Neural progenitor cell (in vitro differentiated cells): ENCODE measurements around the gene RNF145.

Source experiments
- CTCF ChIP-seq: fragments of 200-600 bp; sonication (generic); IDR thresholded peaks from 2 replicates; pipeline ENCODE4 v1.5.1; 2017; ENCODE audit warnings: antibody characterized with exemption, mild to moderate bottlenecking
- EZH2 ChIP-seq: fragments of 200-600 bp; sonication (generic); IDR thresholded peaks from 2 replicates; pipeline ENCODE4 v1.6.1; 2017; ENCODE audit warnings: antibody characterized with exemption, mild to moderate bottlenecking, moderate library complexity
- EZH2phosphoT487 ChIP-seq: fragments of 200-600 bp; sonication (generic); IDR thresholded peaks from 2 replicates; pipeline ENCODE4 v1.6.1; 2017; ENCODE audit warnings: antibody characterized with exemption

GRCh38 chr5:159181152-159181551 is 28.2 kb downstream of the RNF145 start:
- TF ChIP-seq EZH2 = no peak
- no peak for TF ChIP-seq CTCF
- TF ChIP-seq EZH2phosphoT487 = no peak
